Fibroblast of skin of right quadriceps (primary cell): ENCODE results near the gene MAD1L1.

ENCODE experiments used
- DNase-seq: peaks from one replicate; pipeline ENCODE4 v3.0.0-alpha.2; 2013

Gene MAD1L1

GRCh38 chr7:2131341-2131740, 101.4 kb downstream of the MAD1L1 start:
- DNase-seq, result no peak

DNA sequence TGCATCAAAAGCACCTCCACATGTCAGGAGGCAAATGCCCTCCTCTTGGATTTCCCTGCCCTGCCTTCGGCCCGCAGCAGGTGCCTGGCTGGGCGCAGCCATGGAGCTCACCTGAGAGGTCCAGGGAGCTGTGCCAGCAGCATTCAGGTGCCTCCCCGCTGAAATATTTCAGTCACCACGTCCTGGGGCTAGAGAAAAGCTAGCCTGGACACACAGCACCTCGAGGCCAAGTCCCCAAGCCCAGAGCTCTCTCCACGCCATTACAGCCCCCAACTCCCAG, 102.7 kb downstream of the MAD1L1 start:
- DNase-seq, result no peak

DNA sequence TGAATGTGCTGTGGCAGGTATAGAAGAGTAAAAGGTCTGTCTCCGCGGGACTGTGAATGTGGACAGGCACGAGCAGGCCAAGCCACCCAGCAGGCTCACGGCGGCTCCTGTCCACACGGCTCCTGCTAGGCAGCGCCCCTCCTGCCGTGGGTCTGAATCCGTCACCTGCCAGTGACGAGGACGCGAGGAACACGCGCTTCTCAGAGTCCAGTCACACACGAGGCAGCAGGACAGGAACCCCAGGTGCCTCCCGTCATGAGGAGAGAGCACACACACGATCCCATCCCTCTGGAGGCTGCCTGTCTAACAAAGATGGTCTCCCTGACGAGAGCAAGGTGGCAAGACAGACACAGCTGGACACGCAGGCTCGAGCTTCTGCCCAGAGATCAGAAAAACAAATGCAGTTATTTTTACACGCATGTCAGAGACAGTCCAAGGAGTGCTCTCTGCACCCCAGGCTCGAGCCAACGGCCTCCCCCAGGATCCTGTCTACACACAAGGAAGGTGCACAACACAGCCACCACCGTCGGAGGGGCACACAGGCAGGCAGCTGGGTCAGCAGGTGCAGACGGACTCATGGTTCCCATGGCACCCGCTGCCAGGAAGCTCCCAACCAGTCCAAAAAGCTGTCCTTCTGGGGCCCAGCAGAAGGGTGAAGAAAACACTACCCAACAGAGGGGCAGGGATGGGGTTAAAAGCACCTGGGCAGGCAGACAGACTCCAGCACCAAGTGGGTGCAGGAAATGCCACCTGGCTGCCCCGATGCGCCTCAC, 103.2 kb downstream of the MAD1L1 start:
- no peak for DNase-seq

DNA sequence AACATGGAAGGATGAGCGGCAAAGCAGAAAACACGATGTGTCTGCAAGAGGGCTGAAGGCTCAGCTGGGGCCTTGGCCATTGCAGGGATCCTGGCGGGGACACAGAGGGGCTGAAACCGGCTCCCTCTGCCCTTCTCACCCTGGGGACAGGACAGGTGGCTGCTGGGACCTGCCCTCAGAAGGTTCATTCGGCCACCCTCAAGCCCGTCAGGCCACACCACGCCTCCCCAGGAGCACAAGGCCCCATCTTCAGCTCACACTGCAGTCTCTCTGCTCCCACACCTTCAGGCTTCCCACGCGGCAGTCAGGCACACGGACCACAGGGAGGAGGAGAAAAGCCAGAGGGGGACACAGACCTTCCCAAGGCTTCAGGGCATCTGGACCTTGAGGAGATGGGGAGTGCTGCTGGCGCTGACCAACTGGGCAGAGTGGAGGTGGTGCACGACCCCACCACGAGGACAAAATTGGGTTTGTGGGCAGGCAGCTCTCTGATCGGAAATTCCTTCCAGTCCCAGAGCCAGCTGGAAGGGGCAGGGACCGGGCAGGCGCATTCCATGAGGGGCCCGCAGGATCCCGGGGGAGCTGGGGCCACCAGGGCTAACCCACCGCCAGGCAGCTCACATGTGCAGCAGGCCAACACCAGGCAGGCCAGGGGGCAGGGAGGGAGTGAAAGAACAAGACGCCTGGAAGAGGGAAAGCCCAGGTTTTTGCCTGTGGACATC, 104.0 kb downstream of the MAD1L1 start:
- DNase-seq, result peak; percentile 34

- no peak for DNase-seq
Measured at GRCh38 chr7:2126621-2127020, 106.1 kb downstream of the MAD1L1 start.

- DNase-seq, result no peak
Measured at GRCh38 chr7:2125931-2126330, 106.8 kb downstream of the MAD1L1 start.

- no peak for DNase-seq
Measured at GRCh38 chr7:2124604-2125345, 108.0 kb downstream of the MAD1L1 start.

DNA sequence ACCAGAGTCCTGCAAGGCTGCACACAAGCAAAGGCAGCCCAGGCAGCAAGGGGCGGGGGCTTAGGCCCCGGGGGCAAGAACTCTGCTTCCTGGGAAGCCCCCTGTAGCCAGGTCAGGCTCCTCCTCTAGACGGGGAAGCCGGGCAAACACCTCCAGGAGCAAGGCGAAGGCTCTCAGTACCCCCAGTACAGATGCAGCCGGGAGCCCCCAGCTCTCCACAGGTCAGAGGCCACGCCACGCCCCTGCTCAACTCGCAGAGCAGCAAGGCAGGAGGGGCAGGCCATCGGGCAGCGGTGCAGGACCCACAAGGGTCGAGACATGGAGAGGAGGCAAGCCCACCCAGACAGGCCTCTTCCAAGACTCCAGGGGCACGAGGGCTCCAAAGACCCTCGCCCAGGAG, 108.8 kb downstream of the MAD1L1 start:
- no peak for DNase-seq

- no peak for DNase-seq
Measured at GRCh38 chr7:2123360-2123759, 109.4 kb downstream of the MAD1L1 start.

DNA sequence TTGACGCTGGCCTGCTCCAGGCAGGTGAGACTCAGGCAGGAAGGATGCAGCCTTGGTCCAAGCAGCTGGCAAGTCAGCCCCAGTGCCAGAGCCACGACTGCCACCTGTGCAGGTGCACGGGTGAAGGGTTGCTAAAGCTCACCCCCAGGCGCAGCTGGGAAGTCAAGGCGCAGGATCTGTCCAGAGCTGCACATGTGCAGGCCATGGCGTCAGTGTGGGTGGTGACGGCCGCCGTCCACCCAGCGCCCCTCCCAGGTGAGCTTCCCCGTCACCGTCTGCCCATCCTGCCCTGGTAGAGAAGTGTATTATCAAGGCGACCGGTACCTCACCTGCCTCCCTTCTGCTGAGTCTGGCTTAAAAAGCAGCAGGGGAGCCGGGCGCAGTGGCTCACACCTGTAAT, 110.1 kb downstream of the MAD1L1 start:
- DNase-seq, result no peak

DNA sequence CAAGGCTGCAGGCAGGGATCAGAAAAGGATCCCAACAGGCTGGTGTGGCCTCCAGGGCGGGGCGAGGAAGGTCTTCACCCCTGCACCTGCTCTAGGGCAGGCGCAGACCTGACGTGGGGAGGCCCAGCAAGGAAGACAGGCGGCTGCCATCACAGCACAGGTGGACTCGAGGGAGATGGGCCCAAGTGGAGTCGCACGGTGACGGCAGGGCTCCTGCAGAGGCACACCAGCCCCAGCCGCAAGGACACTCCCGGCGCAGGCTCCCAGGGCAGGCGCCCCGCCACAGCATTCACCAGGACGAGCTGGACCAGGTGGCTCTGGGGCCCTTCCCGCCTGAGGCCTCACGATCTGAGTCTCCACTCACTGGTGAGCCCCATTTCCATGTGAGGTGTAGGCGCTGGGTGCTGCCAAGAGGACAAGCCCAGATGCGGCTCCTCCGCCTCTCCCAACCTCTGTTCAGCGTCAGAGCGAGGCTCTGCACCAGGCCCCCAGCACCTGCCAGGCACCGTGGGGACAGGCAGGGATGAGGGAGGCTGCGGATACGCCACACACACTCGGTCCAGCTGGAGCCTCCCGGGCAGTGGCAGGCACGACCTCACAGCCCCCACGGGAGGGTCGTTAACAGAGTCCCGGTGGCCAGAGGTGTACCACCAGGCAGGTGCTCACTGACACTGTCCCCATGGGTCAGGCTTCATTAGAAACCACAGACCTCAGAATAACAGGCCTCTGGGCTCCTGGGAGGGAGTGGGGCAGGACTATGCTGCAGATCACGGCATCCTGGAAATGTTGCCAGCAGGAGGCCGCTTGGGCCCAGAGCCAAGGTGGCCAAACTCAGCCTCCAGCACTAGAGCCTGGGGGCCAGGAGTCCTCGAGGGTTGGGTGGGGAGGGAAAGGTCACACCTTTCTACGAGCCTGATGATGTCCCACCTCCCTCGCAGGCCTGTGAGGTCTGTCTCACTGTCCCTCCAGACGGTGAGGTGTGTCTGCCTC, 111.6 kb downstream of the MAD1L1 start:
- DNase-seq, result no peak

DNA sequence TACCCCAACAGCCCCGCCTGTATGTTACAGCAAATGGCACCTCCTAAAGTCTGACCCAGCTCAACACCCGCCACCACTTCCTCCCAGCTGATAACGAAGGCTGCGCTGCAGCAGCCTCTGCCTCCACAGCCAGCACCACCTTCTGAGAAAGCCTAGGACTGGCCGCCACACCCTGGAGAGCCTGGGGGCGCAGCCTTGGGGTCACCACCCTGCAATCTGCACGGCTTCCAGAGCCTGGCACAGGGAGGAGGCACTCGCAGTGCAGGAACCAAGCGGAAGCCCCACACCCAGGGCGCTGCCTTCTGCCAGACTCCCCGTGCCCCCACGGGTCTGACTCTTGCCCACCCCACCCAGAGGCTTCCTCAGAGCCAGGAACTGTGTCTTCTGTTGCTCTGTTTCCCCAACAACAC, 112.5 kb downstream of the MAD1L1 start:
- DNase-seq, result no peak

GRCh38 chr7:2118630-2119190, 114.0 kb downstream of the MAD1L1 start:
- DNase-seq, result no peak

- no peak for DNase-seq
Measured at GRCh38 chr7:2118056-2118455, 114.7 kb downstream of the MAD1L1 start.

DNA sequence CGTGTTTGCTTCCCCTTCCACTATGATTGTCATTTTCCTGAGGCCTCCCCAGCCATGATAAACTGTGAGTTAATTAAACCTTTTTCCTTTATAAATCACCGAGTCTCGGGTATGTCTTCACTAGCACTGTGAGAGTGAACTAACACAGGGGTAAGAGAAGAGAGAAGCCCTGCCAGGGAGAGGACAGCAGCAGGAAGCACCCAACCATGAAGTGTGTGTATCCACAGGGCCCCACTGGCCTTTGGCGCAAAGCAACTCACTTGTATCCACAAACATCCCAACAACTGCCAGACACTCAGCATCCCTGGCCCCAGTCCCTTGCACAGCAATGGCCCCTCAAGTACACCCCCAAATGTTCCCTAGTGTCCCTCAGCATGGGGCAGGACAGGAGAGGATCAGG, 115.1 kb downstream of the MAD1L1 start:
- no peak for DNase-seq

DNA sequence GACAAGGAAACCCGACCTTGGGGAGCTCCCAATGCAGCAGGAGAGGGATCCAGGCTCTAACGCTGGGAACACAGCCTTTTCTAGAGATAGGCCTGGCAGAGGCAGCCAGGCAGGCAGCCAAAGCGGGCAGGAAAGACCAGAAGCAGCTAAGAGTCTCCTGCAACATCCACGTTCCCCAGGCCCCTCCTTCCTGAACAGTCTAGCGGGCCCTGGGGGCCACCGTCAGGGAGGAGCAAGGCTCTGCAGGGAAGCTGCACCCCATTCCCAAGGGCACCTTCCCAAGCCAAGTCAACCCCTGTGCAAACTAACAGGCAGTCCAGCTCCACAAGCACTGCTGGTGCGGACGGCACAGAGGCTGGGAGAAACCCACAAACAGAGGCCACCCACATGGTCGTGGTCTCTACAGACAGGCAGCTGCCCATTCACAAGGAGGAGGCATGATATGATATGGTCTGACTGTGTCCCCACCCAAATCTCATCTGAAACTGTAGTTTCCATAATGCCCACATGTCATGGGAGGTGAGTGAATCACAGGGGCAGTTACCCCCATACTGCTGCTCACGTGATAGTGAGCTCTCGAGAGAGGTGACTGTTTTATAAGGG, 115.7 kb downstream of the MAD1L1 start:
- peak; percentile 48 for DNase-seq

DNA sequence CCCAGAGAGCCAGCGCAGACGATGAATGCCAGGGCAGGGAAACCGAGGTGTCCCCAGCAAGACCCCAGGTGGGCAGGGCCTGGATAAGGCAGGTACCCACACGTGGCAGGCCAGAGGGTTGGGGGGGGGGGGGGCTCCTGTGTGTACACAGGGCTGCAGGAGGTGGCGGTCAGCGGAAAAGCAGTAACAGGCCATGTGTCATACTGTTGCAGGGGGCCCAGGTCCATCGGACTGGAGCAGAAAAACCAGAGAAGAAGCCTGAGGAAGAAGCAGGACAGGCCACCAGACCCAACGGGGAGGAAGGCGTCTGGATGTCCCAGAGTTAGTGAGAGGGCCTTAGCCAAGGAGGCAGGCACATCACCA, 116.3 kb downstream of the MAD1L1 start:
- no peak for DNase-seq

- no peak for DNase-seq
Measured at GRCh38 chr7:2115760-2116447, 116.8 kb downstream of the MAD1L1 start.

DNA sequence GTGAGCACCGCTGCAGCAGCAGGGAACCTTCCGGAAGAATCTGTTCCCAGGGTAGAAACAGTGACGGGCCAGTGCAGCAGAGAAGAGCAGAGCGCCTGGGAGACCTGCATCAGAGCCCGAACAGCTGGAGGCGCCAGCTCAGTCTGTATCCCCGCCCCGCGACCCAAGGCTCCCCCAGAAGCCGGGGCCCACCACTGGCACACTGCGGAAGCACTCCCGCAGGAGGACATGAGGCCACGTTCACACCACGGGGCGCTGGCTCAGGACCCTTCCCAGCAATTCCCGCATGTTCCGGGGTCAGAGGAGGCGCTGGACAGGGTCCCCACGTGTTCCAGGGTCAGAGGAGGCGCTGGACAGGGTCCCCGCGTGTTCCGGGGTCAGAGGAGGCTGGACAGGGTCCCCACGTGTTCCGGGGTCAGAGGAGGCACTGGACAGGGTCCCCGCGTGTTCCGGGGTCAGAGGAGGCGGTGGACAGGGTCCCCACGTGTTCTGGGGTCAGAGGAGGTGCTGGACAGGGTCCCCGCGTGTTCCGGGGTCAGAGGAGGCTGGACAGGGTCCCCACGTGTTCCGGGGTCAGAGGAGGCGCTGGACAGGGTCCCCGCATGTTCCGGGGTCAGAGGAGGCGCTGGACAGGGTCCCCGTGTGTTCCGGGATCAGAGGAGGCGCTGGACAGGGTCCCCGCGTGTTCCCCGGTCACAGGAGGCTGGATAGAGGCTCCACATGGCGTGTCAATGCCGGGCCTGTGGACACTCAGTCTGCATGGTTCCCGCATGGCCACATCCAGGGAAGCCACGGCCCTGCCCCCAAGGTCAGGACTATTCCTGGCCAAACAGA, 117.6 kb downstream of the MAD1L1 start:
- DNase-seq, result no peak

- DNase-seq, result peak; percentile 31
Measured at GRCh38 chr7:2114052-2114451, 118.7 kb downstream of the MAD1L1 start.
